Natural killer cell (primary cell): ENCODE results near the gene SPATA7. TPM values are rescaled to one million over a fixed set of nuclear protein-coding genes. Genes with fewer than 3 reads are reported as not detected.

Experiments used
- ATAC-seq, 3 donors: fragments of 150-1000 bp in 2 of 3; fragments of 200-7000 bp in 1 of 3; cut with Tn5 transposase; 1 replicate in 1 of 3; 2 replicates in 2 of 3; pipeline ENCODE4 v1.10.0; 2021; ENCODE audit warnings: mild to moderate bottlenecking in 2 of 3, moderate library complexity in 2 of 3
- DNase-seq, 2 donors: peaks; one replicate each; pipeline versions ENCODE4 v3.0.0 to v3.0.0-alpha.2; 2013 to 2021; ENCODE audit warnings: mixed read lengths in 1 of 2
- H3K27ac ChIP-seq: one replicate; pipeline ENCODE4 v1.5.1; 2013; ENCODE audit warnings: mild to moderate bottlenecking, low read length
- H3K27me3 ChIP-seq: one replicate; pipeline ENCODE4 v1.6.1; 2013; ENCODE audit warnings: low read length; ENCODE audit not compliant: control insufficient read depth, insufficient read depth
- H3K36me3 ChIP-seq: one replicate; pipeline ENCODE4 v1.6.1; 2013; ENCODE audit warnings: low read length; ENCODE audit not compliant: control insufficient read depth, insufficient read depth
- H3K4me1 ChIP-seq: one replicate; pipeline ENCODE4 v1.6.1; 2013; ENCODE audit warnings: low read length; ENCODE audit not compliant: control insufficient read depth, insufficient read depth
- H3K4me3 ChIP-seq: one replicate; pipeline ENCODE4 v1.5.1; 2013; ENCODE audit warnings: low read length
- H3K9me3 ChIP-seq: one replicate; pipeline ENCODE4 v1.6.1; 2013; ENCODE audit warnings: low read length; ENCODE audit not compliant: control insufficient read depth, insufficient read depth
- H3K27ac Mint-ChIP-seq, 2 donors: one replicate each; pipeline ENCODE4 v1.8.0; 2022; ENCODE audit warnings: mild to moderate bottlenecking in 2 of 2, mixed read lengths in 2 of 2, moderate library complexity in 1 of 2
- H3K27me3 Mint-ChIP-seq, 2 donors: one replicate each; pipeline ENCODE4 v1.8.0; 2022; ENCODE audit warnings: low read depth in 2 of 2, mixed read lengths in 2 of 2
- H3K36me3 Mint-ChIP-seq: one replicate; pipeline ENCODE4 v1.8.0; 2022; ENCODE audit warnings: mixed read lengths
- H3K4me1 Mint-ChIP-seq, 2 donors: one replicate each; pipeline ENCODE4 v1.8.0; 2022; ENCODE audit warnings: mixed read lengths in 2 of 2
- H3K4me3 Mint-ChIP-seq: one replicate; pipeline ENCODE4 v1.8.0; 2022; ENCODE audit warnings: mild to moderate bottlenecking, moderate library complexity, mixed read lengths
- H3K9me3 Mint-ChIP-seq, 2 donors: one replicate each; pipeline ENCODE4 v1.8.0; 2022; ENCODE audit warnings: mixed read lengths in 2 of 2
- WGBS: methylation state at CpG from one replicate; pipeline ENCODE4 v1.1.7; 2013; ENCODE audit warnings: missing lambda C conversion rate; ENCODE audit not compliant: insufficient coverage; 5-methylcytosine and 5-hydroxymethylcytosine counted together
- intact Hi-C: fragments of 100-400 bp; cut with micrococcal nuclease; formaldehyde crosslinking; loops from one replicate; pipeline ENCODE4 v1.14.2; 2022
- total RNA-seq, 4 donors: library from RNA; stranded (reverse); fragments of 120-200 nt in 1 of 4; gene quantifications; one replicate each; pipeline versions ENCODE4 v1.2.3 to v1.2.4, GENCODE V29; 2013 to 2022
- TF ChIP-seq, protein P1 (sequence below): fragments of 200-600 bp; IDR thresholded peaks from one replicate; pipeline ENCODE4 v1.8.0; 2022; ENCODE audit warnings: antibody characterized with exemption

SPATA7 gene
- total RNA-seq, 3 donors from 2014 or later (not counting 1 experiment from before 2014, with no cell fraction given): 2.5 to 3.2 (median 2.8) TPM

DNA sequence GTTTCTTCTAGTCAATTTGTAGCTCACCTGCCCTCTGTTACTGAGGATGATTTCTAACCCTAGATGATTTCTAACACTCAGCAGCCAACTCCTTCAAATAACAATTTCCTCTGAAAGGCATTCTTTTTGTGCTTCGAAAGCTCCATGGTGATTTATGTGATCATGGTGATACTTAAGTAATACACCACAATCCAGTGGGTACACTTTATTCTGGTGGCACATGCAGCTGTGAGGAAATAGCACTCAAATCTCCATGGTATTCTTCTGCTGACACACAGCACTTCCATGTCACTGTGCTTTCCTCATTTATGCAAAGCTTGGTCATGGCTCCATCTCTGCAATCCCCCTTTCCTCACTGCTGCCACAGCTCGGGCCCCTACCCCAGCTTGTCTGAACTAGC is 95.6 kb downstream of the SPATA7 start:
- H3K4me3 Mint-ChIP-seq: no peak overlapping the region
- no peaks in the 10 kb centered on the region for H3K36me3 ChIP-seq
- WGBS: 73% methylated on average over 1 of the region's 2 CpGs
- no peak overlapping the region for H3K4me3 ChIP-seq
- TF ChIP-seq, protein P1, sequence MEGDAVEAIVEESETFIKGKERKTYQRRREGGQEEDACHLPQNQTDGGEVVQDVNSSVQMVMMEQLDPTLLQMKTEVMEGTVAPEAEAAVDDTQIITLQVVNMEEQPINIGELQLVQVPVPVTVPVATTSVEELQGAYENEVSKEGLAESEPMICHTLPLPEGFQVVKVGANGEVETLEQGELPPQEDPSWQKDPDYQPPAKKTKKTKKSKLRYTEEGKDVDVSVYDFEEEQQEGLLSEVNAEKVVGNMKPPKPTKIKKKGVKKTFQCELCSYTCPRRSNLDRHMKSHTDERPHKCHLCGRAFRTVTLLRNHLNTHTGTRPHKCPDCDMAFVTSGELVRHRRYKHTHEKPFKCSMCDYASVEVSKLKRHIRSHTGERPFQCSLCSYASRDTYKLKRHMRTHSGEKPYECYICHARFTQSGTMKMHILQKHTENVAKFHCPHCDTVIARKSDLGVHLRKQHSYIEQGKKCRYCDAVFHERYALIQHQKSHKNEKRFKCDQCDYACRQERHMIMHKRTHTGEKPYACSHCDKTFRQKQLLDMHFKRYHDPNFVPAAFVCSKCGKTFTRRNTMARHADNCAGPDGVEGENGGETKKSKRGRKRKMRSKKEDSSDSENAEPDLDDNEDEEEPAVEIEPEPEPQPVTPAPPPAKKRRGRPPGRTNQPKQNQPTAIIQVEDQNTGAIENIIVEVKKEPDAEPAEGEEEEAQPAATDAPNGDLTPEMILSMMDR: no peak
- no peak overlapping the region for H3K27ac Mint-ChIP-seq
- no peaks in the 10 kb centered on the region for H3K36me3 Mint-ChIP-seq
- H3K27me3 Mint-ChIP-seq: peaks cover 0 to 11% of the 10 kb centered on the region in 2 donors
- H3K4me1 ChIP-seq: no peaks in the 10 kb centered on the region
- no peaks in the 10 kb centered on the region for H3K9me3 ChIP-seq
- intact Hi-C loops: no loop called here
- no peaks in the 10 kb centered on the region for H3K4me1 Mint-ChIP-seq
- H3K27me3 ChIP-seq: no peaks in the 10 kb centered on the region
- no peak for DNase-seq
- H3K9me3 Mint-ChIP-seq: no peaks in the 10 kb centered on the region
- no peak overlapping the region for H3K27ac ChIP-seq
- no peak for ATAC-seq

DNA sequence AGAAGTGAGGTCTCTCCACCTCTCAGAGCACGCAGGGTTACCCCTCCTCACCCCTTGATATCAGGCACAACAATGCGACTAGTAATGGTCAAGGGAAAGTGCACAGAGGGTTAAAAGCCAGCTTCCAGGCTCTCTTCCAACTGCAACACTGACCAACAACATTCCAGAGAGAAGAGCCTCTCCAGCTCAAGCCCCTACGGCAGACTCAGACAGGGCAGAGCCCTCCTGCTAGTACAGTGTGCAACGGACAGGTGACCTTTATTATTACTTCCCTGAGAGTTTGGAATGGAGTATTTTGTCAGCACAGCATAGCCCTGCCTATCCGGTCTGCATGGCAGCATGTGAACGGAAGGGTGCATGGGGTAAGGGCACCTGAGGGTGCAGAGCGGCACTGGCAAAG is 96.3 kb downstream of the SPATA7 start:
- Histone ChIP-seq H3K4me1 (no peaks in the 10 kb centered on the region), H3K4me3 (no peak overlapping the region), H3K27me3 (no peaks in the 10 kb centered on the region), H3K9me3 (no peaks in the 10 kb centered on the region), H3K27ac (no peak overlapping the region), H3K36me3 (no peaks in the 10 kb centered on the region)
- TF ChIP-seq, protein P1: no peak
- Mint-ChIP-seq H3K4me3 (no peak overlapping the region), H3K9me3 (no peaks in the 10 kb centered on the region), H3K27me3 (peaks cover 0 to 11% of the 10 kb centered on the region in 2 donors), H3K36me3 (no peaks in the 10 kb centered on the region), H3K4me1 (no peaks in the 10 kb centered on the region), H3K27ac (no peak overlapping the region)
- DNase-seq (no peak), ATAC-seq (no peak)
- 80% methylated on average over 7 of the region's 7 CpGs for WGBS
- intact Hi-C loops: no loop called here

DNA sequence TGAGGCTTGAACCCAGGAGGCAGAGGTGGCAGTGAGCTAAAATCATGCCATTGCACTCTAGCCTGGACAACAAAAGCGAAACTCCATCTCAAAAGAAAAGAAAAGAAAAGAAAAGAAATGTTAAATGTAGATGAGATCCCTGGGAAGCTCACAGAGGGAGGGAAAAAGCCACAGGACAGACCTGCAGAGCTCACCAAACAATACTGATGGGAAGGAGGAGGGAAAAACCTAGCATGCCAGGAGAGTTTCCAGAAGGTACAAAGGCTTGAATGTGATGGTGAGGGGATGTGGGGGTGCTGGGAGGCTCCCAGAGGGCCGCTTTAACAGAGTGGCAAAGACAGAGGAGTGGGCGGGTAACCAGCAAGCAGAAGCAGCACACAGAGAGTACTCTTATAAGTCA is 97.1 kb downstream of the SPATA7 start:
- H3K36me3 Mint-ChIP-seq: no peaks in the 10 kb centered on the region
- ATAC-seq (no peak), DNase-seq (no peak)
- no peak overlapping the region for H3K4me3 Mint-ChIP-seq
- no peaks in the 10 kb centered on the region for H3K9me3 Mint-ChIP-seq
- no peak overlapping the region for H3K27ac Mint-ChIP-seq
- H3K36me3 ChIP-seq: no peaks in the 10 kb centered on the region
- WGBS: 71% methylated on average over 3 of the region's 3 CpGs
- H3K27me3 Mint-ChIP-seq: peaks cover 0 to 11% of the 10 kb centered on the region in 2 donors
- H3K27ac ChIP-seq: no peak overlapping the region
- H3K4me3 ChIP-seq: no peak overlapping the region
- TF ChIP-seq, protein P1: no peak
- no peaks in the 10 kb centered on the region for H3K27me3 ChIP-seq
- intact Hi-C loops: no loop called here
- H3K4me1 Mint-ChIP-seq: no peaks in the 10 kb centered on the region
- H3K9me3 ChIP-seq: no peaks in the 10 kb centered on the region
- H3K4me1 ChIP-seq: no peaks in the 10 kb centered on the region

Other genes with a start within 250 kb of the SPATA7 start
- gene KCNK10, start 62.4 kb upstream of the SPATA7 start, total RNA-seq: not detected
- gene PTPN21, start 169.3 kb downstream of the SPATA7 start, total RNA-seq: under 1 TPM in 1 of 3 donors, not detected in 2; 0.15 TPM
- gene ZC3H14, start 177.4 kb downstream of the SPATA7 start, total RNA-seq: 10 to 100 TPM; 44.1 to 54.5 (median 53.4) TPM